ENCODE results near the gene REM1. TPM values are rescaled to one million over a fixed set of nuclear protein-coding genes. Genes with fewer than 3 reads are reported as not detected.

REM1 gene
- total RNA-seq, 1 experiment from 2014 or later: not detected

- peaks cover 5% of the 10 kb centered on the region; the same call in 1 of the 2 replicates for H3F3A ChIP-seq (ENCODE audit: insufficient read depth, low read depth)
- no peaks in the 10 kb centered on the region for H3K9me3 ChIP-seq (ENCODE audit: insufficient read depth, low read depth)
- DNase-seq: no peak
- intact Hi-C loops (cut with micrococcal nuclease; ENCODE audit: unreplicated experiment): no loop called here
- H3K79me2 ChIP-seq (ENCODE audit: low read depth): no peaks in the 10 kb centered on the region
- H3K36me3 ChIP-seq (ENCODE audit: low read depth): no peaks in the 10 kb centered on the region
- no TSS peak for BruUV-seq (replicated peaks)
- H3K9me2 ChIP-seq (ENCODE audit: insufficient read depth): no peaks in the 10 kb centered on the region
- no peak overlapping the region for H3K4me3 ChIP-seq
- H3K4me1 ChIP-seq (replicated peaks; ENCODE audit: insufficient read depth): peaks cover 8% of the 10 kb centered on the region; the same call in 1 of the 2 replicates
- peaks cover 23% of the 10 kb centered on the region for H3K27me3 ChIP-seq (ENCODE audit: insufficient read depth, low read depth)
- no peak overlapping the region for H3K27ac ChIP-seq
- H3K4me2 ChIP-seq: no peak overlapping the region
- no peak overlapping the region for H2AFZ ChIP-seq
- TF ChIP-seq EZH2 (IDR thresholded peaks at IDR 0.05; ENCODE audit: low read depth) (no peak), CTCF (conservative IDR thresholded peaks at IDR 0.05) (no peak)
- ChIA-PET POLR2A (ENCODE audit: unreplicated experiment) (no interaction called here), CTCF (no interaction called here)
- H4K20me1 ChIP-seq (ENCODE audit: insufficient read depth): no peaks in the 10 kb centered on the region
Measured at GRCh38 chr20:31476294-31476585, 1.2 kb downstream of the REM1 start.

- Histone ChIP-seq H3K4me3 (no peak overlapping the region), H3K27ac (no peak overlapping the region), H3K9me3 (ENCODE audit: insufficient read depth, low read depth) (no peaks in the 10 kb centered on the region), H3K4me1 (replicated peaks; ENCODE audit: insufficient read depth) (peaks cover 8% of the 10 kb centered on the region; the same call in 1 of the 2 replicates), H3K4me2 (no peak overlapping the region), H2AFZ (no peak overlapping the region), H3F3A (ENCODE audit: insufficient read depth, low read depth) (peaks cover 5% of the 10 kb centered on the region; the same call in 1 of the 2 replicates), H3K9me2 (ENCODE audit: insufficient read depth) (no peaks in the 10 kb centered on the region), H4K20me1 (ENCODE audit: insufficient read depth) (no peaks in the 10 kb centered on the region), H3K79me2 (ENCODE audit: low read depth) (no peaks in the 10 kb centered on the region), H3K36me3 (ENCODE audit: low read depth) (no peaks in the 10 kb centered on the region), H3K27me3 (ENCODE audit: insufficient read depth, low read depth) (peaks cover 23% of the 10 kb centered on the region)
- no TSS peak for BruUV-seq (replicated peaks)
- ChIA-PET CTCF (no interaction called here), POLR2A (ENCODE audit: unreplicated experiment) (no interaction called here)
- DNase-seq: no peak
- TF ChIP-seq CTCF (conservative IDR thresholded peaks at IDR 0.05) (no peak), EZH2 (IDR thresholded peaks at IDR 0.05; ENCODE audit: low read depth) (no peak)
- intact Hi-C loops (cut with micrococcal nuclease; ENCODE audit: unreplicated experiment): no loop called here
Measured at GRCh38 chr20:31476643-31477215, 1.6 kb downstream of the REM1 start.

- TF ChIP-seq EZH2 (IDR thresholded peaks at IDR 0.05; ENCODE audit: low read depth) (no peak), CTCF (conservative IDR thresholded peaks at IDR 0.05) (no peak)
- Histone ChIP-seq H3K4me2 (no peak overlapping the region), H3K79me2 (ENCODE audit: low read depth) (no peaks in the 10 kb centered on the region), H4K20me1 (ENCODE audit: insufficient read depth) (no peaks in the 10 kb centered on the region), H3K9me2 (ENCODE audit: insufficient read depth) (no peaks in the 10 kb centered on the region), H3K27me3 (ENCODE audit: insufficient read depth, low read depth) (no peaks in the 10 kb centered on the region; the same call in 1 of the 2 replicates), H3K4me1 (replicated peaks; ENCODE audit: insufficient read depth) (no peaks in the 10 kb centered on the region), H3K9me3 (ENCODE audit: insufficient read depth, low read depth) (no peaks in the 10 kb centered on the region), H3F3A (ENCODE audit: insufficient read depth, low read depth) (no peaks in the 10 kb centered on the region), H3K27ac (no peak overlapping the region), H2AFZ (no peak overlapping the region), H3K36me3 (ENCODE audit: low read depth) (no peaks in the 10 kb centered on the region), H3K4me3 (no peak overlapping the region)
- no peak for DNase-seq
- intact Hi-C loops (cut with micrococcal nuclease; ENCODE audit: unreplicated experiment): no loop called here
- CTCF ChIA-PET: no interaction called here
- no TSS peak for BruUV-seq (replicated peaks)
- POLR2A ChIA-PET (ENCODE audit: unreplicated experiment): no interaction called here
Measured at GRCh38 chr20:31484001-31484400, 8.9 kb downstream of the REM1 start.

Measured in PC-9 (cell line).